Measurements from ENCODE around the gene PHAX.

GRCh38 chr5:126628102-126628501 is 27.4 kb downstream of the PHAX start:
- TF ChIP-seq CTCF (IDR thresholded peaks at IDR 0.05; ENCODE audit: insufficient read depth, low read length) (no peak), POLR2AphosphoS5 (IDR thresholded peaks at IDR 0.05; ENCODE audit: low read depth) (no peak), REST (IDR thresholded peaks at IDR 0.05; ENCODE audit: insufficient replicate concordance, low read depth) (no peak), GABPA (IDR thresholded peaks at IDR 0.05; ENCODE audit: low read depth) (no peak), SPI1 (IDR thresholded peaks at IDR 0.05; ENCODE audit: borderline replicate concordance, low read depth) (no peak)

Data from HL-60 (cell line).